Muscle layer of colon (tissue), 2 donors: Measurements from ENCODE around the gene CAD.

Experiments
- H3K27ac ChIP-seq: one replicate; pipeline ENCODE4 v1.7.0; 2013; ENCODE audit warnings: low read depth, mild to moderate bottlenecking, low read length, moderate library complexity
- H3K27me3 ChIP-seq, 2 donors: one replicate each; pipeline ENCODE4 v1.7.0; 2013; ENCODE audit warnings: low read length in 2 of 2, mild to moderate bottlenecking in 2 of 2; ENCODE audit not compliant: insufficient read depth in 2 of 2, control insufficient read depth in 1 of 2
- H3K36me3 ChIP-seq: one replicate; pipeline ENCODE4 v1.7.0; 2013; ENCODE audit warnings: mild to moderate bottlenecking, low read length; ENCODE audit not compliant: insufficient read depth
- H3K4me1 ChIP-seq: one replicate; pipeline ENCODE4 v1.7.0; 2013; ENCODE audit warnings: mild to moderate bottlenecking, low read length; ENCODE audit not compliant: insufficient read depth
- H3K4me3 ChIP-seq, 2 donors: one replicate each; pipeline ENCODE4 v1.7.0; 2013; ENCODE audit warnings: low read length in 2 of 2, low read depth in 1 of 2, mild to moderate bottlenecking in 1 of 2, moderate library complexity in 1 of 2
- H3K9ac ChIP-seq: one replicate; pipeline ENCODE4 v1.7.0; 2013; ENCODE audit warnings: low read length
- H3K9me3 ChIP-seq: one replicate; pipeline ENCODE4 v1.7.0; 2013; ENCODE audit warnings: mild to moderate bottlenecking, low read length
- donor health status: abdominal sarcoma.
- donor health status: Adenocarcinoma of cecum.

CAD gene

GRCh38 chr2:27249159-27249890, 32.2 kb downstream of the CAD start:
- no peak overlapping the region for H3K27ac ChIP-seq
- peaks cover 0 to 10% of the 10 kb centered on the region in 2 donors for H3K27me3 ChIP-seq
- H3K4me3 ChIP-seq: no peak overlapping the region
- no peak overlapping the region for H3K9ac ChIP-seq
- peaks cover 1% of the 10 kb centered on the region for H3K36me3 ChIP-seq
- no peaks in the 10 kb centered on the region for H3K4me1 ChIP-seq
- H3K9me3 ChIP-seq: no peaks in the 10 kb centered on the region

DNA sequence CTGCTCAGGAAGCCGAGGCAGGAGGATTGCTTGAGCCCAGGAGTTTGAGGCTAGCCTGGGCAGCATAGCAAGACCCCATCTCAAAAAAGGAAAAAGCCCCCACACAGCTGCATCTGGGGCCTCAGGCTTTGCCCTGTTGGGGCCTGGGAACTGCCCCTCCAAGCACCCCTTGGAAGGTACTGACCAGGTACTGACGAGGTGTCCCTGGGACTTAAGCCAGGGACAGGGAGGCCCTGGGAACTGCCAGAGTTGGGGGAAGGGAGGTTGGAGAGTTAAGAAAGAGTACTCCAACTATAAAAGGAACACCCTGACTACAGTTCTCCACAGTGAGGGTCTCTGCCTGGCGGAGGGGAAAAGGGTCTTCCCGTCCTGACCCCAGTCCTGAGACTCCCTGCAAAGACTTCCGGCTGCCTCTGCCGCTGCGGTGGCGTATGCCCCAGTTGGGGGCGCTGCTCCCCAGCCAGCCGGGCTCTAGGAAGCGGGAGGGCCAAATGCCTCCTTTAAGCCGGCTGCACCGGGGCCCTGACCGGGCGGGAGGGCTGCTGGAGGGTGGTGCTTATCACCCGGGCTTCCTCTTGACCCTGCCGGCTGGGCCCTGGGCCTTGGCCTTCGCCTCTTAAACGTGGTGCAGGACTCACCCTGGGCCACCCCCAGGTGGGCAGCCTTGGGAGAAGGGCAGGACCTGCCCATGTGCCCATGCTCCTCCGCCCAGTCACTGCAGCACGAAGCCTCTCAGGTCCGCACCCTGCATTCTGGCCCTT, 32.9 kb downstream of the CAD start:
- no peaks in the 10 kb centered on the region for H3K36me3 ChIP-seq
- H3K9me3 ChIP-seq: no peaks in the 10 kb centered on the region
- H3K27ac ChIP-seq: no peak overlapping the region
- no peaks in the 10 kb centered on the region for H3K4me1 ChIP-seq
- H3K27me3 ChIP-seq: peaks cover 0 to 10% of the 10 kb centered on the region in 2 donors
- no peak overlapping the region for H3K4me3 ChIP-seq
- no peak overlapping the region for H3K9ac ChIP-seq

DNA sequence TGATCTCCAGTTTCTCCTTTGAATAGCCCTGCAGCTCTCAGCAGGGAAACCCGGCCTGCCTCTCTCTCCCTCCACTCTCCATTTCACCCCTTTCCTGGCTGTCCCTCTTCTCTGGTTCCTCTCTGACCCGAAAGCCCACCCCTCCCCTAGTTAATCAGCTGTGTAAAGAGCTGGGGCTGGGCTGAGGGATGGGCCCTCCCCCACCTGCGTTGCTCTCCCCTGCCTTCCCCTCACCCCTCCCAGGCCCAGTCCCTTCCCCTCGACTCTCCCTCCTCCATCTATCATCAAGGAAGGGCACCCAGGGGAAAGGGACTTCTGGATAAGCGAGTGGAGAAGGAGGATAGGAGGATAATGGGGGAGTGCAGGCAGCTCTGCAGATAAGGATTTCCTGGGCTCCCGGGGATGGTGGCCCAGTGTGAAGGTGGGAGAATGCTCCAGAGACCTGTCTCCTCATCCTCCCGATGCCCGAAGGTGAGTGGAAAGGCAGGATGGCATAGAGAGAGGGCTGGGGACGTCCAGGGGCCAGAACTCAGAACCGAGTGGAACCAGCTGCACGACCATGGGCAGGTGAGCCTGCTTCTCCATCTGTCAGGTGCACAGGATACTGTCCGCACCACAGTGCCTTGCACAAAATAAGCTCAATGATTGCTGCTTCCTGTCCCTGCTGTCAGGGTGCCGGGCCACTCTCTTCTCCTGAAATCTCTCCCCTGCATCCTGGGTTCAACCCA, 33.6 kb downstream of the CAD start:
- Histone ChIP-seq H3K4me3 (no peak overlapping the region), H3K9me3 (no peaks in the 10 kb centered on the region), H3K9ac (no peak overlapping the region), H3K4me1 (no peaks in the 10 kb centered on the region), H3K36me3 (no peaks in the 10 kb centered on the region), H3K27me3 (peaks cover 0 to 10% of the 10 kb centered on the region in 2 donors), H3K27ac (no peak overlapping the region)

DNA sequence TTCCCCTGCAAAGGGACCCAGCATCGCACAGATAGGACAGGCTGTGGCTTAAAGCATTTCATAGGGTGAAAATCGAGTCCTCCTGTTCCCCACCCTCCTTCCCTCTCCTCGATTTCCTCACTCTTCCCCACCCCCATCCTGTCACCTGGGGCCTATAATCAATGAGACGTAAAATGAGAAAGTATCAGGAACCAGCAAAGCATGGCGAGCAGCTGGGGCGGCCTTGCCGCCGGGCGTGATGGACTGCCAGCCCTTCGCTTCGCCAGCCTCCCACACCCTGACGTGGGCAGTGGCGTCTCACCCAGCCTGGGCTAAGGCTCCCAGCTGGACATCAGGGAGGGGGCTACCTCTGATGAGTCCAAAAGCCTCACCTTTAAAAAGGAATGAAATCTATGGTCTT, 34.6 kb downstream of the CAD start:
- no peak overlapping the region for H3K27ac ChIP-seq
- H3K9me3 ChIP-seq: no peaks in the 10 kb centered on the region
- H3K9ac ChIP-seq: no peak overlapping the region
- H3K36me3 ChIP-seq: no peaks in the 10 kb centered on the region
- peaks cover 0 to 10% of the 10 kb centered on the region in 2 donors for H3K27me3 ChIP-seq
- H3K4me1 ChIP-seq: no peaks in the 10 kb centered on the region
- H3K4me3 ChIP-seq: no peak overlapping the region

GRCh38 chr2:27255187-27255586, 38.0 kb downstream of the CAD start:
- Histone ChIP-seq H3K27me3 (peaks cover 1 to 28% of the 10 kb centered on the region in 2 donors), H3K27ac (no peak overlapping the region), H3K9me3 (no peaks in the 10 kb centered on the region), H3K36me3 (no peaks in the 10 kb centered on the region), H3K9ac (no peak overlapping the region), H3K4me1 (no peaks in the 10 kb centered on the region), H3K4me3 (no peak overlapping the region)

GRCh38 chr2:27255660-27256059, 38.5 kb downstream of the CAD start:
- Histone ChIP-seq H3K4me3 (no peak overlapping the region), H3K27ac (no peak overlapping the region), H3K36me3 (no peaks in the 10 kb centered on the region), H3K27me3 (peaks cover 6 to 30% of the 10 kb centered on the region in 2 donors), H3K9ac (no peak overlapping the region), H3K9me3 (no peaks in the 10 kb centered on the region), H3K4me1 (no peaks in the 10 kb centered on the region)

- peaks cover 19 to 35% of the 10 kb centered on the region in 2 donors for H3K27me3 ChIP-seq
- H3K36me3 ChIP-seq: no peaks in the 10 kb centered on the region
- no peaks in the 10 kb centered on the region for H3K4me1 ChIP-seq
- H3K27ac ChIP-seq: no peak overlapping the region
- H3K9ac ChIP-seq: no peak overlapping the region
- no peak overlapping the region for H3K4me3 ChIP-seq
- H3K9me3 ChIP-seq: no peaks in the 10 kb centered on the region
Measured at GRCh38 chr2:27256855-27257454, 39.8 kb downstream of the CAD start.

DNA sequence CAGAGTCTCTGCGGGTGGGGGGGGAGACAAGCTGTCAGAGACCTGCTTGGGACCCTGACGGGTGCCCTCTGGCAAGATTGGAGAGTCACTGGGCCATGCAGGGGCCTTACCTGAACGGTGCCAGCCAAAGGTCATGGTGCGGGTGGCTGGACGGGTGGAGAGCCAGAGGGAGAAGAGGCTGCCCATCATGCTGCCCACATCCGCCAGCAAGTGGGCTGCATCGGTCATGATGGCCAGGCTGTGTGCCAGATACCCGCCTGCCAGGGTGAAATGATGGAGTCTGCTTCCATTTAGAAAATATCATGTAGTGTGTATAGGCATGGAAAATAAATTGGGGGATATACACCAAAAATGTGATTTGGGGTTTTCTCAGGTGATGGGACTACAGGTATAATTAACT, 40.9 kb downstream of the CAD start:
- no peak overlapping the region for H3K4me3 ChIP-seq
- peaks cover under 1% of the 10 kb centered on the region for H3K4me1 ChIP-seq
- no peak overlapping the region for H3K9ac ChIP-seq
- no peaks in the 10 kb centered on the region for H3K9me3 ChIP-seq
- no peaks in the 10 kb centered on the region for H3K36me3 ChIP-seq
- H3K27me3 ChIP-seq: peaks cover 19 to 46% of the 10 kb centered on the region in 2 donors
- no peak overlapping the region for H3K27ac ChIP-seq

GRCh38 chr2:27261241-27261925, 44.2 kb downstream of the CAD start:
- no peak overlapping the region for H3K9ac ChIP-seq
- no peaks in the 10 kb centered on the region for H3K9me3 ChIP-seq
- peaks cover 13% of the 10 kb centered on the region for H3K4me1 ChIP-seq
- H3K4me3 ChIP-seq: no peak overlapping the region
- H3K27ac ChIP-seq: no peak overlapping the region
- peaks cover 51 to 75% of the 10 kb centered on the region in 2 donors for H3K27me3 ChIP-seq
- no peaks in the 10 kb centered on the region for H3K36me3 ChIP-seq

- no peaks in the 10 kb centered on the region for H3K9me3 ChIP-seq
- H3K4me1 ChIP-seq: peaks cover 13% of the 10 kb centered on the region
- H3K4me3 ChIP-seq: no peak overlapping the region
- no peak overlapping the region for H3K27ac ChIP-seq
- H3K9ac ChIP-seq: no peak overlapping the region
- H3K36me3 ChIP-seq: no peaks in the 10 kb centered on the region
- peaks cover 51 to 76% of the 10 kb centered on the region in 2 donors for H3K27me3 ChIP-seq
Measured at GRCh38 chr2:27261926-27262298, 44.7 kb downstream of the CAD start.
